Measurements from ENCODE around the gene NTMT1.
A peak's percentile ranks its signal among the peaks of the same experiment; 100 is the strongest.

Gene NTMT1

GRCh38 chr9:129664746-129665388 lies 38.9 kb downstream of the NTMT1 start:
- Histone ChIP-seq H3K18ac (ENCODE audit: low read length) (peak overlapping the region; percentile 94), H2AK5ac (ENCODE audit: low read depth, low read length) (no peak overlapping the region), H3K27ac (replicated peaks; ENCODE audit: low read length) (no peak overlapping the region), H2AFZ (ENCODE audit: low read length) (peak overlapping the region; percentile 86), H3K36me3 (replicated peaks in 1 of 2; ENCODE audit: control insufficient read depth in 2 of 2, insufficient read depth in 2 of 2, low read length in 2 of 2) (no peaks in the 10 kb centered on the region), H3K9ac (ENCODE audit: low read depth, low read length, poor library complexity) (peak overlapping the region; percentile 57), H3K9me3 (replicated peaks in 1 of 2; ENCODE audit: control insufficient read depth in 2 of 2, insufficient read depth in 1 of 2, low read depth in 1 of 2, low read length in 2 of 2) (no peaks in the 10 kb centered on the region), H3K4me2 (ENCODE audit: insufficient read depth, low read length, poor library complexity, severe bottlenecking) (peak overlapping the region; percentile 79), H3K23ac (ENCODE audit: low read depth, low read length, poor library complexity) (no peak overlapping the region), H3K79me1 (ENCODE audit: low read depth, low read length) (no peaks in the 10 kb centered on the region), H2BK15ac (ENCODE audit: low read length) (peak overlapping the region; percentile 57), H2BK120ac (ENCODE audit: low read depth, low read length) (no peak overlapping the region), H3K27me3 (ENCODE audit: control insufficient read depth in 3 of 3, insufficient read depth in 3 of 3, low read depth in 1 of 3, low read length in 3 of 3) (peaks cover 0 to 70% (median 24%) of the 10 kb centered on the region in 3 experiments), H2BK5ac (ENCODE audit: low read length) (no peak overlapping the region), H2BK12ac (ENCODE audit: low read length) (no peak overlapping the region), H3K4me3 (ENCODE audit: low read length in 2 of 2) (peak overlapping the region; percentile 17 to 77), H3K4me1 (ENCODE audit: control insufficient read depth in 2 of 2, insufficient read depth in 1 of 2, low read depth in 1 of 2, low read length in 2 of 2) (peaks cover 7 to 13% of the 10 kb centered on the region in 2 donors), H3K14ac (ENCODE audit: low read length) (no peak overlapping the region), H4K91ac (ENCODE audit: low read depth, low read length, poor library complexity) (peak overlapping the region; percentile 48), H4K8ac (ENCODE audit: low read depth, low read length) (no peak overlapping the region), H3K4ac (ENCODE audit: low read length) (no peak overlapping the region)
- WGBS, 2 donors (ENCODE audit: extremely low coverage in 2 of 2, insufficient read length in 2 of 2, insufficient replicate concordance in 1 of 2), result no CpG with 5 or more reads among the region's 36 CpGs
- DNase-seq (ENCODE audit: low spot score), result no peak

- Histone ChIP-seq H3K27me3 (ENCODE audit: control insufficient read depth in 3 of 3, insufficient read depth in 3 of 3, low read depth in 1 of 3, low read length in 3 of 3) (peaks cover 0 to 74% (median 24%) of the 10 kb centered on the region in 3 experiments), H3K79me1 (ENCODE audit: low read depth, low read length) (no peaks in the 10 kb centered on the region), H2BK15ac (ENCODE audit: low read length) (peak within 1 kb of the TSS; percentile 60), H3K4me1 (ENCODE audit: control insufficient read depth in 2 of 2, insufficient read depth in 1 of 2, low read depth in 1 of 2, low read length in 2 of 2) (peaks cover 7 to 15% of the 10 kb centered on the region in 2 donors), H3K4me2 (ENCODE audit: insufficient read depth, low read length, poor library complexity, severe bottlenecking) (peak within 1 kb of the TSS; percentile 79), H3K9ac (ENCODE audit: low read depth, low read length, poor library complexity) (peak within 1 kb of the TSS; percentile 67), H3K18ac (ENCODE audit: low read length) (peak within 1 kb of the TSS; percentile 94), H3K23ac (ENCODE audit: low read depth, low read length, poor library complexity) (no peak within 1 kb of the TSS), H3K27ac (replicated peaks; ENCODE audit: low read length) (peak within 1 kb of the TSS; percentile 27), H3K9me3 (replicated peaks in 1 of 2; ENCODE audit: control insufficient read depth in 2 of 2, insufficient read depth in 1 of 2, low read depth in 1 of 2, low read length in 2 of 2) (no peaks in the 10 kb centered on the region), H3K14ac (ENCODE audit: low read length) (no peak within 1 kb of the TSS), H2BK120ac (ENCODE audit: low read depth, low read length) (peak within 1 kb of the TSS; percentile 97), H2AFZ (ENCODE audit: low read length) (peak within 1 kb of the TSS; percentile 86), H4K8ac (ENCODE audit: low read depth, low read length) (peak within 1 kb of the TSS; percentile 99), H2BK5ac (ENCODE audit: low read length) (no peak within 1 kb of the TSS), H2AK5ac (ENCODE audit: low read depth, low read length) (peak within 1 kb of the TSS; percentile 88), H3K4ac (ENCODE audit: low read length) (no peak within 1 kb of the TSS), H3K4me3 (ENCODE audit: low read length in 2 of 2) (peak within 1 kb of the TSS; percentile 17 to 77), H2BK12ac (ENCODE audit: low read length) (no peak within 1 kb of the TSS), H3K36me3 (replicated peaks in 1 of 2; ENCODE audit: control insufficient read depth in 2 of 2, insufficient read depth in 2 of 2, low read length in 2 of 2) (no peaks in the 10 kb centered on the region), H4K91ac (ENCODE audit: low read depth, low read length, poor library complexity) (peak within 1 kb of the TSS; percentile 48)
- WGBS, 2 donors (ENCODE audit: extremely low coverage in 2 of 2, insufficient read length in 2 of 2, insufficient replicate concordance in 1 of 2), result no CpG with 5 or more reads among the region's 37 CpGs
- peak; percentile 55 for DNase-seq (ENCODE audit: low spot score)
Measured at GRCh38 chr9:129665389-129665775, 39.4 kb downstream of the NTMT1 start, which contains the start of gene PRRX2. Gene PRRX2, plus strand, starts transcription at chr9:129665647. Its CDS starts 221 bp downstream, at chr9:129665868.

- no CpG with 5 or more reads among the region's 88 CpGs for WGBS, 2 donors (ENCODE audit: extremely low coverage in 2 of 2, insufficient read length in 2 of 2, insufficient replicate concordance in 1 of 2)
- Histone ChIP-seq H3K9me3 (replicated peaks in 1 of 2; ENCODE audit: control insufficient read depth in 2 of 2, insufficient read depth in 1 of 2, low read depth in 1 of 2, low read length in 2 of 2) (no peaks in the 10 kb centered on the region), H3K4me2 (ENCODE audit: insufficient read depth, low read length, poor library complexity, severe bottlenecking) (peak overlapping the region; percentile 79), H2BK120ac (ENCODE audit: low read depth, low read length) (peak overlapping the region; percentile 97), H2AFZ (ENCODE audit: low read length) (peak overlapping the region; percentile 86), H4K8ac (ENCODE audit: low read depth, low read length) (peak overlapping the region; percentile 99), H2BK5ac (ENCODE audit: low read length) (no peak overlapping the region), H3K4me1 (ENCODE audit: control insufficient read depth in 2 of 2, insufficient read depth in 1 of 2, low read depth in 1 of 2, low read length in 2 of 2) (peaks cover 7 to 18% of the 10 kb centered on the region in 2 donors), H4K91ac (ENCODE audit: low read depth, low read length, poor library complexity) (no peak overlapping the region), H3K27me3 (ENCODE audit: control insufficient read depth in 3 of 3, insufficient read depth in 3 of 3, low read depth in 1 of 3, low read length in 3 of 3) (peaks cover 0 to 74% (median 24%) of the 10 kb centered on the region in 3 experiments), H3K36me3 (replicated peaks in 1 of 2; ENCODE audit: control insufficient read depth in 2 of 2, insufficient read depth in 2 of 2, low read length in 2 of 2) (no peaks in the 10 kb centered on the region), H3K23ac (ENCODE audit: low read depth, low read length, poor library complexity) (no peak overlapping the region), H2BK12ac (ENCODE audit: low read length) (no peak overlapping the region), H3K27ac (replicated peaks; ENCODE audit: low read length) (peak overlapping the region; percentile 27), H3K14ac (ENCODE audit: low read length) (no peak overlapping the region), H3K18ac (ENCODE audit: low read length) (peak overlapping the region; percentile 93), H3K4me3 (ENCODE audit: low read length in 2 of 2) (peak overlapping the region; percentile 17 to 77), H3K4ac (ENCODE audit: low read length) (no peak overlapping the region), H3K79me1 (ENCODE audit: low read depth, low read length) (no peaks in the 10 kb centered on the region), H2AK5ac (ENCODE audit: low read depth, low read length) (peak overlapping the region; percentile 88), H2BK15ac (ENCODE audit: low read length) (peak overlapping the region; percentile 60), H3K9ac (ENCODE audit: low read depth, low read length, poor library complexity) (peak overlapping the region; percentile 67)
- no peak for DNase-seq (ENCODE audit: low spot score)
Measured at GRCh38 chr9:129665814-129666520, 40.0 kb downstream of the NTMT1 start.

- no CpG with 5 or more reads among the region's 13 CpGs for WGBS, 2 donors (ENCODE audit: extremely low coverage in 2 of 2, insufficient read length in 2 of 2, insufficient replicate concordance in 1 of 2)
- no peak overlapping the region for H3K14ac ChIP-seq (ENCODE audit: low read length)
- H3K9me3 ChIP-seq (replicated peaks in 1 of 2; ENCODE audit: control insufficient read depth in 2 of 2, insufficient read depth in 1 of 2, low read depth in 1 of 2, low read length in 2 of 2), result no peaks in the 10 kb centered on the region
Measured at GRCh38 chr9:129666575-129666974, 40.6 kb downstream of the NTMT1 start.

More at GRCh38 chr9:129666575-129666974, 40.6 kb downstream of the NTMT1 start:
- H2BK12ac ChIP-seq (ENCODE audit: low read length), result no peak overlapping the region
- no peak overlapping the region for H3K23ac ChIP-seq (ENCODE audit: low read depth, low read length, poor library complexity)
- no peak overlapping the region for H4K8ac ChIP-seq (ENCODE audit: low read depth, low read length)
- peak overlapping the region; percentile 79 for H3K4me2 ChIP-seq (ENCODE audit: insufficient read depth, low read length, poor library complexity, severe bottlenecking)
- no peaks in the 10 kb centered on the region for H3K79me1 ChIP-seq (ENCODE audit: low read depth, low read length)
- H4K91ac ChIP-seq (ENCODE audit: low read depth, low read length, poor library complexity), result no peak overlapping the region
- peaks cover 0 to 75% (median 24%) of the 10 kb centered on the region in 3 experiments for H3K27me3 ChIP-seq (ENCODE audit: control insufficient read depth in 3 of 3, insufficient read depth in 3 of 3, low read depth in 1 of 3, low read length in 3 of 3)
- peak; percentile 55 for DNase-seq (ENCODE audit: low spot score)
- H3K27ac ChIP-seq (replicated peaks; ENCODE audit: low read length), result peak overlapping the region; percentile 19
- peak overlapping the region; percentile 95 for H3K18ac ChIP-seq (ENCODE audit: low read length)
- H3K9ac ChIP-seq (ENCODE audit: low read depth, low read length, poor library complexity), result no peak overlapping the region
- no peak overlapping the region for H2BK5ac ChIP-seq (ENCODE audit: low read length)
- H3K4ac ChIP-seq (ENCODE audit: low read length), result no peak overlapping the region
- H3K36me3 ChIP-seq (replicated peaks in 1 of 2; ENCODE audit: control insufficient read depth in 2 of 2, insufficient read depth in 2 of 2, low read length in 2 of 2), result no peaks in the 10 kb centered on the region
- no peak overlapping the region for H3K4me3 ChIP-seq (ENCODE audit: low read length in 2 of 2)
- H2BK120ac ChIP-seq (ENCODE audit: low read depth, low read length), result peak overlapping the region; percentile 97
- H3K4me1 ChIP-seq (ENCODE audit: control insufficient read depth in 2 of 2, insufficient read depth in 1 of 2, low read depth in 1 of 2, low read length in 2 of 2), result peaks cover 7 to 18% of the 10 kb centered on the region in 2 donors
- H2BK15ac ChIP-seq (ENCODE audit: low read length), result peak overlapping the region; percentile 96
- peak overlapping the region; percentile 29 for H2AFZ ChIP-seq (ENCODE audit: low read length)
- peak overlapping the region; percentile 99 for H2AK5ac ChIP-seq (ENCODE audit: low read depth, low read length)

Measured in neuronal stem cell (in vitro differentiated cells).